MCF 10A (cell line): ENCODE data around the gene PFKFB2. TPM values are rescaled to one million over a fixed set of nuclear protein-coding genes. Genes with fewer than 3 reads are reported as not detected.

Experiments
- BruUV-seq: library from RNA; stranded (reverse); fragments of 400-500 nt; replicated peaks from 2 replicates; lab custom pipeline; 2021; lab: Mats Ljungman, UMichigan
- CTCF ChIA-PET: fragments of 300-600 bp; sonication (Branson Sonifier 250); formaldehyde crosslinking; extraction: SDS; loops from one replicate; lab custom pipeline; 2021; ENCODE audit warnings: antibody characterized with exemption, inconsistent platforms; lab: Yijun Ruan, JAX
- POLR2A ChIA-PET: fragments of 300-600, 350-650 bp; sonication (Branson Sonifier 250); formaldehyde crosslinking; extraction: SDS; loops from one replicate; lab custom pipeline; 2020; ENCODE audit warnings: antibody characterized with exemption, inconsistent platforms; lab: Yijun Ruan, JAX
- DNase-seq: peaks from one replicate; pipeline ENCODE4 v3.0.0-alpha.2; 2018; ENCODE audit not compliant: unreplicated experiment
- H3K27ac Mint-ChIP-seq: one replicate; pipeline ENCODE4 v1.8.0; 2022; ENCODE audit warnings: mild to moderate bottlenecking, low read depth, mixed read lengths; ENCODE audit not compliant: unreplicated experiment
- H3K27me3 Mint-ChIP-seq: one replicate; pipeline ENCODE4 v1.8.0; 2022; ENCODE audit warnings: mixed read lengths; ENCODE audit not compliant: insufficient read depth, unreplicated experiment
- H3K36me3 Mint-ChIP-seq: one replicate; pipeline ENCODE4 v1.8.0; 2022; ENCODE audit warnings: mild to moderate bottlenecking, moderate library complexity, mixed read lengths; ENCODE audit not compliant: insufficient read depth, unreplicated experiment
- H3K4me1 Mint-ChIP-seq: one replicate; pipeline ENCODE4 v1.8.0; 2022; ENCODE audit warnings: mixed read lengths; ENCODE audit not compliant: insufficient read depth, unreplicated experiment
- H3K4me3 Mint-ChIP-seq: one replicate; pipeline ENCODE4 v1.8.0; 2022; ENCODE audit warnings: mild to moderate bottlenecking, moderate library complexity, mixed read lengths; ENCODE audit not compliant: unreplicated experiment
- H3K9me3 Mint-ChIP-seq: one replicate; pipeline ENCODE4 v1.8.0; 2022; ENCODE audit warnings: mixed read lengths; ENCODE audit not compliant: unreplicated experiment
- CTCF ChIP-seq: fragments of 200-600 bp; IDR thresholded peaks from one replicate; pipeline ENCODE4 v1.8.0; 2022; ENCODE audit warnings: antibody characterized with exemption, mild to moderate bottlenecking; ENCODE audit not compliant: unreplicated experiment
- intact Hi-C: fragments of 100-400 bp; cut with micrococcal nuclease; formaldehyde crosslinking; loops from 2 replicates; pipeline ENCODE4 v1.14.1; 2022
- total RNA-seq: library from RNA; stranded (reverse); gene quantifications from 2 replicates; pipeline ENCODE4 v1.2.3, GENCODE V29; 2022

The PFKFB2 gene
- total RNA-seq, 1 experiment from 2014 or later, result 21.1 TPM

DNA sequence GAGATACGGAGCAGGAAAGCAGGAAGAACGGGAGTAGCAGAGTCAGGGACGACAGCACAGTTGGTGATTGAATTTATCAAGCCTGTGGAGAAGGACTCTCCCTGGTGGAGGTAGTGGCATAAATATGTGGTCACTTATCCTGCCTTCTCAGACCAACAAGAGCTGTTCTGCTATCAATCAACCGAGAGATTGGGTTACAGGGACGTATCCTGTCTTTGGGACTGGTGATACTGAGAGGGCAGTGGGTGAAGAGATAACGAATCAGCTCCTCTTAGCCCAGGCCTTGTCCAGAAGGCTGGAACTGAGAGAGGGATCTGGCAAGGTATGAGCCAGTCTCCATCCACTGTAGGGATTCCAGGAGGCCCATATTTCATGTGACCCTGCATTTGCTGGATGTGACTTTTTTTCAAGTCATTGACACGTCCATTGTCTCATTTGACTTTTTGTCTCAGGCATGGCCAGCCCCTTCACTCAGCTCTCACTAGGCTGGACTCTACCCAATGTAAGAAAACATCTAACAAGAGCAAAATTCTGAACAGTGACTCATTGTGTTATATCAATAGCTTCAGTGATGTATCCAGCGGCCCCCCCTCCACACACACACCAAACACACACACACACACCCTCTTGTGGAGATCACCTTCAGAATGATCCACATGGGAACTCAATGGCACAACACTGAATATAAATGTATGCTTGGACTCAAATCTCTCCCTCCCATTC is 31.8 kb upstream of the PFKFB2 start:
- peak; percentile 59 for DNase-seq
- H3K4me1 Mint-ChIP-seq, result peaks cover 61% of the 10 kb centered on the region
- peaks cover 36% of the 10 kb centered on the region for H3K36me3 Mint-ChIP-seq
- ChIA-PET CTCF (interaction anchor here (0.5 to 17.4 kb wide), 13 partner anchors 11 to 602 kb away, joined by 3 to 280 read pairs (median 4); partner anchors contain the start of genes C1orf116, PFKFB2 and YOD1), POLR2A (interaction anchor here (0.6 to 27.1 kb wide), 15 partner anchors 18 to 1091 kb away, joined by 3 to 2100 read pairs (median 4); partner anchors contain the start of genes C1orf116, CD55, DYRK3 and PFKFB2)
- TF ChIP-seq CTCF, result no peak
- H3K27me3 Mint-ChIP-seq, result no peaks in the 10 kb centered on the region
- no peak overlapping the region for H3K4me3 Mint-ChIP-seq
- BruUV-seq, result no TSS peak
- H3K9me3 Mint-ChIP-seq, result no peaks in the 10 kb centered on the region
- intact Hi-C loops, result no loop called here
- H3K27ac Mint-ChIP-seq, result peak overlapping the region; percentile 60

GRCh38 chr1:207021876-207022596 is 31.0 kb upstream of the PFKFB2 start:
- H3K27ac Mint-ChIP-seq, result peak overlapping the region; percentile 60
- H3K4me1 Mint-ChIP-seq, result peaks cover 68% of the 10 kb centered on the region
- no peaks in the 10 kb centered on the region for H3K9me3 Mint-ChIP-seq
- peaks cover 36% of the 10 kb centered on the region for H3K36me3 Mint-ChIP-seq
- no TSS peak for BruUV-seq
- TF ChIP-seq CTCF, result no peak
- intact Hi-C loops, result no loop called here
- H3K4me3 Mint-ChIP-seq, result no peak overlapping the region
- DNase-seq, result peak; percentile 80
- ChIA-PET CTCF (interaction anchor here (0.5 to 17.4 kb wide), 15 partner anchors 10 to 601 kb away, joined by 3 to 280 read pairs (median 6); partner anchors contain the start of genes C1orf116, EIF2D, PFKFB2 and YOD1), POLR2A (interaction anchor here (0.6 to 27.1 kb wide), 13 partner anchors 19 to 387 kb away, joined by 3 to 2100 read pairs (median 5); partner anchors contain the start of genes C1orf116, CD55, DYRK3 and PFKFB2)
- no peaks in the 10 kb centered on the region for H3K27me3 Mint-ChIP-seq

GRCh38 chr1:207022996-207023679 is 29.9 kb upstream of the PFKFB2 start:
- BruUV-seq, result no TSS peak
- no peaks in the 10 kb centered on the region for H3K9me3 Mint-ChIP-seq
- DNase-seq, result no peak
- TF ChIP-seq CTCF, result no peak
- H3K27me3 Mint-ChIP-seq, result no peaks in the 10 kb centered on the region
- H3K4me1 Mint-ChIP-seq, result peaks cover 74% of the 10 kb centered on the region
- ChIA-PET POLR2A (interaction anchor here (0.5 to 27.1 kb wide), 4 partner anchors 19 to 478 kb away, joined by 3 to 2100 read pairs (median 470); partner anchors contain the start of genes C1orf116, PFKFB2 and YOD1), CTCF (interaction anchor here (0.8 to 17.4 kb wide), 11 partner anchors 9 to 381 kb away, joined by 3 to 280 read pairs (median 7); partner anchors contain the start of gene C1orf116)
- intact Hi-C loops, result no loop called here
- peaks cover 36% of the 10 kb centered on the region for H3K36me3 Mint-ChIP-seq
- H3K27ac Mint-ChIP-seq, result peak overlapping the region; percentile 36
- no peak overlapping the region for H3K4me3 Mint-ChIP-seq
